Stimulated activated CD8-positive, alpha-beta memory T cell treated with anti-CD3 and anti-CD28 coated beads, Interleukin-2, amount 100 ng/mL, for 1 hour (primary cell): ENCODE data around the gene MGAT5.

Experiments used
- DNase-seq, 2 donors: peaks; one replicate each; pipeline ENCODE4 v3.0.0-alpha.2; 2020; ENCODE audit warnings: low read depth in 2 of 2

The MGAT5 gene

DNA sequence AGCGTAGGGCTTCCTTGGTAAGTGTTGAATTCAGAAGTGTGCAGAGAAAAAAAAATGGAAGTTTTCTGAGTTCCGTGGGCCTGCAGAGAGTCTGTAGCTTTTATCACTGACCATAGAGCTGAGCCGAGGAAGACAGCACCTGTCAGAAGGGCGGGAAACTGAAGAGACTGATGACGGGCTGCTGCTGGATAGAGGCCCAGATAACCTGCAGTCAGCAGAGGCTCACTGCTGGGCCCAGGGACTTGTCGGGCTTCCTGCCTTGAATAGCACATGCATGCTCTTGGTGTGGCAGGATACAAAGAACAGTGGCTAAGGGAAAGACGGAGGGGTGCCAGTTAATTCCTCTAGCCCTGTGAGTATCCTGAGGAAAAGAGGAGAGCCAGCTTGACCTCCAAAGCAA lies 166.4 kb downstream of the MGAT5 start:
- no peak for DNase-seq

DNA sequence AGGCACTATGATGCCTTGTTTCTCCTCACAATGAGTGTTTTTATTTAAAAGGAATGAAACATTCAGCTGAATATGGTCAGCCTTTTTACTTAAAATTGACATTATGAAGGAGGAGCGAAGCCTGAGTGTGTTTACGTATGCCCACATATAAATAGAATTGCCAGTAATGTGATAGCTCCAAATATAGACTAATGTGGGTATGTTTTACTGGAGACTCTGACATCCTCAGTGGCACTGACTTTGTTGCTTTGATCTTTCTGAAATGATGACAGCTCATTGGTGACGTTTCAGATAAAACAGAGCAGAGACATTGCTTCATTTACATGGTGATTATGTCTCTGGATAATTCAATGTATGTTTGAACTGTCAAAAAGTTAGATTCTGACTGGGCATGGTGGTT lies 167.0 kb downstream of the MGAT5 start:
- DNase-seq, result no peak

DNA sequence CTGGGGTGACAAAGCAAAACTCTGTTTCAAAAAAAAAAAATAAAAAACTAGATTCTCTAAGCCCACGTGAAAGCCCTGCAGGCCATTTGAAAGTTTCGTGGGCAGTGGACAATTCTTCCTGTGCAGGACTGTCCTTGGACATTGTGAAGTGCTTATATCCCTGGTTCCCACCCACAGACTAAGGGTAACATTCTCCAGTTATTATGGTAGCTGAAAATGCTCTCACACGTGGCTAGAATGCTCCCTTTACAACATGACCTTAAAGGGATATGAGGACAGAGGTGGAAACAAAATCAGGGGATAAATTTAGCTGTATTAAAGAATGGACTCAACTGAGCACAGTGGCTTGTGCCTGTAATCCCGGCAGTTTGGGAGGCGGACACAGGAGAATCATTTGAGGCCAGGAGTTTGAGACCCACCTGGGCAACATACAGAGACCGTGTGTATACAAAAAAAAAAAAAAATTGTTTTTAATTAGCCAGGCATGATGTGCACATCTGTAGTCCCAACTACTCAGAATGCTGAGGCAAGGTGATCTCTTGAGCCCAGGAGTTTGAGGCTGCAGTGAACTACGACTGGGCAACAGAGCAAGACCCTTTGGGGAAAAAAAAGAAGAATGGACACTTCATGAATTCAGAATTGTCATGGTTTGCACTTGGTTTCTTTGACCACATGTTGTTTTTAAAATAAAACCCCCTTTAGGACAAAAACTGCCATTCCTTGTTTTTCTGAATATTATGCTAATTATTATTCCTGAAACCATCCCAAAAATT lies 167.9 kb downstream of the MGAT5 start:
- no peak for DNase-seq

DNA sequence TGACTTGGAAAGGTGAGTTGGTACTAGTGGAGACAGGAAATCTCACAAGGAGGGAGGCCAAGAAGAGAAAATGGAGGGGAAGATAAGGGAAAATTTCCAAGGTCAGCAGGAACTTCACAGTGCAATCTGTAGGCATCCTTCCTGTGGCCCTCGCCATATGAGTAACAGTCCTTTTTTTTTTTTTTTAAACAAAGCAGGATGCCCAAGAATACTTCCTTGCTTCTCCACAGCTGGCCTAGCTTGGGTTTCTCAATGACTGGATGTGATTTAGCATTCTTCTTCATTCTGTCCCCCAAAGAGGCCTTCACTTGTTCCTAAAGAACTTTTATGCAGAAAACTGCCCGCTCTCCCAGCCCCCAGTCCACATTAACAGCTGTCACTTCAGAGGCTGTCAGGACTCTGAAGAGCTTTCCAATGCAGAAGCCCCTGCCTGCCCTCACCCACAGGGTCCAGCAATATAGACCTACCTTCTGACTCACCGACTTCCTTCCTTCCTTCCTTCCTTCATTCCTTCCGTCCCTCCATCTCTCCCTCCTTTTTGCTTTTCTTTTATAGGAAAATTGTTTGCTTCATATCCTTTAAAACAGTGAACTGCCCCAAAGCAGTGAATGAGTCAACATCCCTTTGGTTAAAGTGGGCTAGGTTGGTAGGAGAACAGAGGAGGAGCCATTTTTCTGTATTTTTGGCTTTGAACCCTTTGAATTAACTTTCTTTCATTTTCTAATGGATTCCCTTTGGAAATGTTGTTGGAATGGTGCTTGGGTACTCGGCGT lies 172.0 kb downstream of the MGAT5 start:
- DNase-seq, result no peak

DNA sequence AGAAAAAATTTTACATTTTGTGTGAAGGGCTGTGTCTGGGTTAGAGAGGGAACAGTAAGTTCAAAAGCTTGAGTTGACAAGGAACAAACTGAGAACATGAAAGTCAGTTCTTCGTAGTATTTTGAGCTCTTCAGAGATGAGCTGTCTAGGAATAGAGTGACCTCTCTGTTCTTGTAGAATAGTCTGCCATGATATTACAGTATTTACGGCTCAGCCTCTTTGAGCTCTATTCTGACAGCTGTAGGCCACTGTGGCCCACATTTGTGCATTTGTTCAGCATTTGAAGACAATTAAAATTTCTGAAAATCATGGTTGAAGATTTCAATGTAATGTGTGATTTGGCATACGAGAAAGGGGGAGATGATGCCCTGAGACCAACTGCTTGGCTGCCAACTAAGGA lies 172.8 kb downstream of the MGAT5 start:
- DNase-seq, result no peak

DNA sequence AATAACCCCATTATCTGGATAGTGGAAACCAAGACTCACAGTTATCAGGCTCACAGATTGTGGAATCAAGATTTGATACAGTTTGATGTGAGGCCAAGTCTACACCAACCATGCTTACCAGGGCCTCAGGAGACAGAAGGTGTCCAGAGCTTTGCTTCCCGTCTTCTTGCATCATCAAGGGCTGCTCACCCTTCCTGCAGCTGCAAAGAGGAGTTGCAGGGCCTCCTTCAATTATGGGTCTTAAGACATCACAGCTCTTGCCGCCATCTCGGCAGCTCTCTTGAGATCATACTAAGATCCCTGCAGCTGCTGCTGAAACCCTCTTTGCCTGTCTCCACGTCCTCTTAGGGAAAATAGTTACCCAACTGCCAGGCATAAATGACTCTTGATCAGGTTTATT lies 176.0 kb downstream of the MGAT5 start:
- no peak for DNase-seq

DNA sequence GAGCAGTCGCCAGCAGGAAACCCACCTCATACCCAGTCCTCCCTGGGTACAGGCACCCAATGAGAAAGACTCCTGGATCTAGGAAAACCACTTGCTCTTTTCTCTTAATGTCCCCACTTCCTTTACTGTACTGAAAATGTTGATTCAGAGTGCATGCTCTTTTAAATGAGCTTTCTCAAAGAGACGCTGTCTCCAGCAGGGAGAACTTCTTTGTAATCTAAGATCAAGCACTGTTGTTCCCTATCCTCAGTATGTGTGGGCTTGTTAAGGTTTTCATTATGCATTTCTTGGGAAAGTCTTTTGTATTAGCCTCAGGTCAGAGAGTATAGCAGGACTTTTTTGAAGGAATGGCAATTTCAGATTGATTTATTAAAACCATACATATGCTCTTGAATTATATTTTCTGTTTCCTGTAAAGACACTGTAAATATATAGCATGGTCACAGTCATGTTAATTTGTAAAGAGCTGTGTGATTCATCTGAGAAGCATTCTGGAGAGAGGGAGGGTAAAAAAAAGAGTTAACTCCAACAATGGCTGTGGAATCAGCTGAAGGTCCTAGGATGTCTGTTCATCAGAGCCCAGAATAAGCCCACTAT lies 178.1 kb downstream of the MGAT5 start:
- DNase-seq, result no peak

DNA sequence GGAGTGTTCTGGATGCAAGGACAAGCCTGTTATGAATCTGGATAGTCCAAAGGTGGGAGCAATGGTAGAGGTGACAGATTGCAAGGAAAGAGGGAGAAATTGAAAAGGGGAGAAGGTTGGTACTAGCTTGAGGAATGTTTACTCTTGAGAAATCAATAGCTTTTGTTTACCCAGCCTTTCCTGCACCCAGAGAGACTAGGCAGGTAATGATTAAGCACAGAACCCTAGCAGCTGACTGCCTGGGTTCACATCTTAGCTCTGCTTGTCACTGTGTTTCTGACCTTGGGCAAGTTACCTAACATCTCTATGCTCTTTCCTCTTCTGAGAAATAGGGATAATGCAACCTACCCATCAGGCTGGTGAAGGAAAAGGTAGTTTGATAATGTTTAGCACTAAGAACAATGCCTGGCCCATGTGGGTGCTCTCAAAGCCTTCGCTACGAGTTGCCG lies 178.6 kb downstream of the MGAT5 start:
- DNase-seq, result no peak

DNA sequence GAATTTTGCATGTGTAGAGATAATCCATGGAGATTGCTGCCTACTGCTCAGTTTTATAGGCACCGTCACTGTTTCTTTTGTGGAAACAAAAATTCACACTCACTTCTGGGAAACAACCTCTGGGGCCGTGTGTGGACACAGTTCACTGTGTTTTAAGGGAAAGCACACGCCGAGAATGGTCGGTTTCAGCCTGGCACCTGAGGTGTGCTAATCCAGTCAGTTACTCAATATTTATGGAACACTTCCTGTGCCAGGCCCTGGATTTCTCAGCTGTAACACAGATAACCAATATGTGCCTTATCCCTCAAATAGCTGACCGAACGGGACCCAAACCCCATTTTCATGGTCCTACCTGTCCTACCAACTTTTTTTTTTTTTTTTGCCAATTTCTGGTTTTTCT lies 179.6 kb downstream of the MGAT5 start:
- DNase-seq, result no peak

DNA sequence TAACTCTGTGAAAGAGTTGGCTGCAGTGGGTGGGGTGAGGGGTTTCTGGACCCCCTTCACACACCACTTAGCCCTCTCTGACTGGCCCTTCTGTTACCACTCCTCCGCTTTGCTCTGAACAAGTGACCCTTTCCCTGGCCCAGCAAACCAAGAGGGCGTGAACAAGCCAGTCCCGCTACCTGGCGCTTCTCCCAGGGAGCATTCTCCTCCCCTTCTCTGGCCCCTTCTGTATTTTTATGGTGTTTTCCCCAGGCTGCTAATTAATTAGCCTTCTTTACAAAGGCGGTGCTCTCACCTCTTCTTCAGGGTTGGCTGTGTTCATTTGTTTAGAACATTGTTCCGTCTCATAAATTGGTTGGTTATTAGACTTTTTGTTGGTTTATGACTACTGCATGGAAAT lies 180.1 kb downstream of the MGAT5 start:
- DNase-seq, result no peak

DNA sequence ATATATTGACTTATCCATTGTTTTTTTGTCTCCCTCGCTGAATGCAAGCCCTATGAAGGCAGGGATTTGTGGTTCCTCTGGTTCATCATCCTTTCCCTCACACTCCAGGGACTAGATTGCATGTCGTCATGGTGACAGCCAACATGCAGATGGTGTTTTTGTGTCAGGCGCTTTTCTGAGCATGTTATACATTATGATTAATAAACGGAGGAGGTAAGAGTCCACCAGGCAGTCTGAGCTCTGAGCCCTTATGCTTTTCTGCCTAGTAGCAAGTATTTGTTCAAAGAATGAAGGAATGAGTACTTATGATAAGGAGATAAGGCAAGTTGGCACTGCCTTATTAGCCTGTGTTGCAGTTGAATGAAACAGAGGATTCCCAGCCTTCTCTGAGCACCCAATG lies 181.6 kb downstream of the MGAT5 start:
- no peak for DNase-seq

DNA sequence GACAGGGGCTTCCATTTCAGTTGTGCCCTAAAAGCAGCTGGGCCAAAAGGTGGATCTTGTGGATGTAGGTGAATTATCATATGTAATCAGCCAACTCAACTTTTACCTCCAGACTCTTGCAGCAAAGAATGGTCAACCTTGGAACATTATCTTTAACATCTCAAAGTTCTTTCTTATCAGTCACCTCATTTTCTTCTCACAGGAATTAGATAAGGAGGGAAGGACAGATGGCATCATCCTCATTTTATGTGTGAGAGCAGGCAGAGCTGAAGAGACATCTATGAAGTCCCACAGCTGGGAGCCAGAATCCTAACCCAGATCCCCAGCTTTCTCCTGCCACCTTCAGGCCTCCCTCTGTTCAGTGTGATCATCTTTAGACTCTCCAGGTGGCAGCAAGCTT lies 182.1 kb downstream of the MGAT5 start:
- DNase-seq, result no peak

DNA sequence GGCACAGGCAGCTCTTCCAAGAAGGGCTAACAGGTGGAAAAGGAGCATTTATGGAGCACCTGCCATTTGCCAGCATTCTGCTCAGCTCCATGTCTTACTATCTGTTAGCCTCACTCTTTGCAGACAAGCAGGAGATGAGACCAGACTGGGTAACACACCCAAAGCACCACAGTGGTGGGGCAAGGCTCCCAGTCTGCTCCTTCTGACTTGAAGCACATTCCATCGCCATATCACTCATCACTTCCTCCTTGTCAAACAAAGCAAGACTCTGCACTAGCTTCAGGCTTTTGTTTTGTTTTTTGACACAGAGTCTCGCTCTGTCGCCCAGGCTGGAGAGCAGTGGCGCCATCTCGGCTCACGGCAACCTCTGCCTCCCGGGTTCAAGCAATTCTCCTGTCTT lies 182.8 kb downstream of the MGAT5 start:
- no peak for DNase-seq

DNA sequence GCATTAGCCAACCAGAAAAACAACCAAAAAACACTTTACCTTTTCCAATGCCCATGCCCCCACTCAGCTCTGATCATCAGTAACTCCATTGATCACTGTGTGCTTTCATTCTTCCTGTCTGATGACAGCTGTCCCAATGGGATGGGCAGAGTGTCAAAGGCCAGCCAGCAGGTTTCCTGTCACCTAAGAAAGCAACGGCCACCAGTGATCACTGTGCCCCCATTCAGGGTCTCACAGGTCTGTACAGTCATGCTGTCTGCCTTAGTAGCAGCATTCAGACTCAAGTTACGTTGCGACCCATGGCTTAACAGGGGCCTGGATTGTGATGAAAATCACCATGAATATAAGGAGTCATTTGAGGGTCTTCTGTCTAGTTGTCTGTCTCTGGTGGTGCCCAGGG lies 184.5 kb downstream of the MGAT5 start:
- DNase-seq, result no peak

DNA sequence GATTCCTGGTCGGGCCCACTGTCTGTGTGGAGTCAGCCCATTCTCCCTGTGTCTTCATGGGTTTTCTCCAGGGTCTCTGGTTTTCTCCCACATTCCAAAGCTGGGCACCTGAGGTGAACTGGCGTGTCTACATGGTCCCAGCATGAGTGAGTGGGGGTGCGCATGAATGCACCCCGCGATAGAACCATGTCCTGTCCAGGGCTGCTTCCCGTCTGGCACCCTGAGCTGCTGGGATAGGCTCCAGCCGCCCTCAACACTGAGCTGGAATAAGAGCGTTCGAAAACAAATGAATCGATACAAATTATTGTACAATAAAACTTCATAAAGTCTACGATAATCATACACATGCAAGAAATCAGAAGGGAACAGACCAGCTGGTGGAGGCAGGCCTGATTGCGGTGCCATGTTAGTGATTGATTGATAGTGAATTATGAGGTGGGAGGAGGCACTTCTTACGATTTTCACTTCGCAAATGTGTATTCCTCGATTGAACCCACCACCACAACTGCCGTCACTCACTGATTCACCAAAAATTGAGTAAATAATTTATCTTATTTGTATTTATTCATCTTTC lies 186.6 kb downstream of the MGAT5 start:
- no peak for DNase-seq

DNA sequence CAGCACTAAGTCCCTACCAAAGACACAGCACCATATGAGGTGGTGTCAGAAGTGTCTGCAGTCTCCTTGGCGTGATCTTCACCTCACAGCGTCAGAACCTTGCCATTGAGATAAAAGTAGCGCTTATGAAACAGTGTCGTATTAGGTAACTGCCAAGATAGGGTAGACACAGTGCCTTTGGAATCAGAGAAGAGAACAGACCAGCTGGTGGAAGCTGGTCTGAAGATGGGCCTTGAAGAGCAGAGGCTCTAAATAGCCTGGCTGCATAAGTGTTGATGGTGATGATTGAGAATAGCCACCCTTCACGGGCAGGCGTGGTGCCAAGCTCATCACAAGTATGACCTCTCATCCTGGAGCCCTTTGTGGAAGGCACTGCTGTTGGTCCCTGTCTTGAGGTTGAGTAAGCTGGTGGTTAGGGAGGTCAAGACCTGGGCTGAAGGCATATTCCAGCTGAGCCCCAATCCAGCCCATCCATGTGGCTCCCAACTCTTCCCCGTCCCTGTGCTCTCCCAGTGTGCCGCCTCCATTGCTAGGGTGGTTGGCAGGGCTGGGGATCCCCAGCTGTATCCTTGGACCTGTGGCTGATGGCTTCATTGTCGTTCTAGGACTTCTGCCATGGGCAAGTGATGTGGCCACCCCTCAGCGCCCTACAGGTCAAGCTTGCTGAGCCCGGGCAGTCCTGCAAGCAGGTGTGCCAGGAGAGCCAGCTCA lies 187.4 kb downstream of the MGAT5 start:
- no peak for DNase-seq

DNA sequence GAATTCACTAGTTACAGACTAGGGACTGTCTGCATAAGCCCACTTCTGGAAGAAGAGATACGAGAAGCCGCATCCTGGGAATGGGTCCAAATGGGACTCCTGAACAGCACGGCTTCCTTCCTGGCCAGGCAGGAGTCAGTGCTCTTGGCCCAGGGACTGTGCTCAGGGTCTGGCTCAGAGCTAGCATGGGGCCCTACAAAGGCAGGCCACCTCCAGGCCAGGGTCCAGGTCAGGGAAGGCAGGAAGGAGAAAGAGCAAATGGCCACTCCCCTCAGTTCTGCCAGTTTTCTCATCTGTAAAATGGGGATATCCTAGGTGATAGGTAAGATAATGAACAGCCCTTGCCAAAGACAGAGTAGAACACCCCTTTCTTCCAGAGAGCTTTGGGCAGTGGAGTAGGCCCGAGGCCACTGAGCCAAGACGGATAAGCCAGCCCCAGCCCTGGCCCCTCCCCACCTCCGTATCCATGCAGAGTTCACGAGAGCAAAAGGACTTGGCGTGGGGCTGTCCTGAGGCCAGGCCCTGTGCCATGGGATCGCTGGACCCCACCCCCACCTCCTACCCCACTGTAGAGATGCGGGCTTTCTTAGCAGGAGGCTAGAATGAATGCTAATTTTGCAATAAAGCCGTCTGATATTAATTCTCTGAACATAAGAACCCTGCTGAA lies 190.1 kb downstream of the MGAT5 start:
- DNase-seq, result no peak

DNA sequence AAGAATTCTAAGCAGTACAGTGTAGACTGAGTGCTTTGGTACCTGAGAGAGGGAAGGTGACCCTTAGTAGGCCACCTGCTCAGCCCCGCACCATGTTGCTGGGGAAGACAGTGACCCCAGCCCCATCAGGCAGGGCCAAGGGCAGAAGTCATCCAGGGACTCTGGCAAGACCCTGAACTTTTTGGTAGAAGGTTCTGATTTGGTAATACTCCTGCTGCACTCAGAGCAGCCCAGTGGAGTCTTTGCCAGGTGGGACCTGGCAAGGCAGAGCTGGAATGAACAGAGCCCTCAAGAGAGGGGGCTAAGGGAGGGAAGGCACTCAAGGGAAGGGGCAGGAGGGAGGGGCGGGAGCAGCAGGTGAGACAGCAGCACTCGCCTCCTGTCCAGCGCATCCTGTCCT lies 191.2 kb downstream of the MGAT5 start:
- DNase-seq, result no peak

DNA sequence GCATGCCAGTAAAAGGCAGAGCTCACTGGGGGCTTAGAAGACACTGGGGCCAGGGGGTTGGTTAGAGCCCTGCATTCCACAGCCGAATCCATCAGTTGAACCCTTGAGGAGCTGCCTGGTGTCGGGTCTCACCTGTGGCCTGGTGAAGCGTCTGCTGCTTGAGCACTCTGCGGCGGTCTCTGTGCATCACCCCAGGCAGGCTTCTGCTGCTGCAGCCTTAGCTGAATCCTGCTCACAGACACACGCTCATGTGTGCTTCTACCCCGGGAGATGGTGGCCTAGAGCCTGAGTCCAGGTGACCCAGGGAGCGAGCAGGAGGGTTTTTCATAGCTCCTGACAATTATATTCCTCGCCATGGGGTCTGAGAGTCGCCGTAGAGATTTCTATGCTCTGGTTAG lies 192.1 kb downstream of the MGAT5 start:
- no peak for DNase-seq

DNA sequence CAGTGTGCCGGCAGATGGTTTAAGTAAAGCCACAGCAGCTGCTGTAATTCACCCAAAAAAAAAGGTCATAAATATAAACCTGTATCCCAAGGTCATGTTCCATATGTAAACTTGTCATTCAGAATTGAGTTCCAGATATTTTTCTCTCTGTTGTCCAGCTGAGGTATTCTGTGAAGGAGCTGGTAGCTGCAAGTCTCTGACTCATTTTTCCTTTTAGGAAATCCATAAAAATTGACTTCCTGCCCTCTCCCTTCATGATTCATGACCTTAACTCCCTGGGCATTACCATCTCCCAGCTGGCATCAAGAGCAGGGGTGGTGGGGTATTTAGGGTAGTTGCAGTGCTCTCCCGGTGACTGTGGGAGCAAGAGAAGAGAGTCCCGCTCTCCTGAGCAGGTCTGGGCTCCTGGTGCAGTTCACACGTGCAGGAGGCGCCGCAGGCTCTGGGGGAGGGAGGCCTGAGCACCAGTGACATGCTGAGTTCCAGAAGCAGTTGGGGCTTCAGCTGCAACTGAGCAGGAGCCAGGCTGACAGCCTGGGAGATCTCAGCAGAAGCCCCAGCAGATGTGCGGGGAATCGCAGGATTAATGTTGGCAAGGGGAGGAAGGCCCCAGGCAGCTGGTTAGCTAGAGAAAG lies 192.6 kb downstream of the MGAT5 start:
- DNase-seq, result no peak

DNA sequence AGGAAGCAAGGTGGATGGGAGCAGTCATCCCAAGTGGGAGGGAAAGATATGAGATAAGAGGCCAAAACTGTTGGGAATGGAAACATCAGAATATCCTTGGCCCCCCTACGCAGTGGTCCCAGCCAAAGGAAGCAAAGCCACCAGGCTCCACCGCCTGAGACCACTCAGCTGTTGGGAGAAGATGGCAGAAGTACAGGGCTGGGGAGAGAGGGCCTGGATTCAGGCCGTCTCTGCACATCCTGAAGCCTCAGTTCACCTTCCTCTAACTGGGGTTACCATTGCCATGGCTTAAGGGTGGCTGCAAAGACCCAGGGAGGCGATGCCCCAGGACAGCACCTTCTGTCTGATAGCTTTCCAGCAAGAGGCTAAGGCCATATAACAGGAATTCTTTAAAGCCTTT lies 193.8 kb downstream of the MGAT5 start:
- no peak for DNase-seq
